Right lobe of liver (tissue), 6 donors: ENCODE data around the gene UNC79. TPM values are rescaled to one million over a fixed set of nuclear protein-coding genes. Genes with fewer than 3 reads are reported as not detected.

Experiments used
- ATAC-seq, 4 donors: fragments of 200-7000 bp; cut with Tn5 transposase; one replicate each; pipeline ENCODE4 v1.9.1; 2020; ENCODE audit warnings: mild to moderate bottlenecking in 4 of 4, moderate library complexity in 4 of 4
- DNase-seq, 3 donors: peaks; one replicate each; pipeline ENCODE4 v3.0.0-alpha.2; 2020
- H3K27ac ChIP-seq, 3 donors: fragments of 200-600 bp; one replicate each; pipeline ENCODE4 v1.8.0; 2022
- H3K27me3 ChIP-seq, 2 donors: fragments of 200-600 bp; one replicate each; pipeline ENCODE4 v1.8.0; 2022
- H3K36me3 ChIP-seq, 4 donors: fragments of 200-600 bp; sonication (generic) in 1 of 4; one replicate each; pipeline versions ENCODE4 v1.5.1 to v1.8.0; 2017 to 2022; ENCODE audit warnings: control low read depth in 1 of 4
- H3K4me1 ChIP-seq, 4 donors: fragments of 200-600 bp; sonication (generic) in 1 of 4; one replicate each; pipeline versions ENCODE4 v1.5.1 to v1.8.0; 2017 to 2022; ENCODE audit warnings: control low read depth in 1 of 4
- H3K4me3 ChIP-seq, 3 donors: fragments of 200-600 bp; one replicate each; pipeline ENCODE4 v1.8.0; 2022
- H3K9me3 ChIP-seq, 4 donors: fragments of 200-600 bp; sonication (generic) in 1 of 4; one replicate each; pipeline versions ENCODE4 v1.5.1 to v1.8.0; 2017 to 2022; ENCODE audit warnings: control low read depth in 1 of 4
- CTCF ChIP-seq, 4 donors: fragments of 200-600 bp in 3 of 4; fragments of 450-650 bp in 1 of 4; IDR thresholded peaks; one replicate each; pipeline versions ENCODE4 v1.5.1 to v1.8.0; 2016 to 2022; ENCODE audit warnings: antibody characterized with exemption in 4 of 4, mild to moderate bottlenecking in 2 of 4
- POLR2A ChIP-seq: fragments of 450-650 bp; IDR thresholded peaks from one replicate; pipeline ENCODE4 v1.6.1; 2017; ENCODE audit warnings: antibody characterized with exemption, mild to moderate bottlenecking
- WGBS: methylation state at CpG from one replicate; pipeline ENCODE4 v1.1.6; 2018; ENCODE audit warnings: low coverage, low lambda C conversion rate; ENCODE audit not compliant: insufficient coverage; ENCODE audit errors: missing lambda C conversion rate; 5-methylcytosine and 5-hydroxymethylcytosine counted together
- intact Hi-C, 2 donors: fragments of 100-400 bp; cut with DNase I; formaldehyde crosslinking; loops; one replicate each; pipeline versions ENCODE4 v1.11.2 to v1.14.1; 2022
- total RNA-seq, 6 experiments: library from RNA; depleted of rRNA in 2 of 6; stranded (reverse); fragments of >200 nt in 2 of 6; fragmentation: NEBNext Ultra II Directional in 3 of 6; extraction: Animal tissue kit (Norgen Biotek cat#: 25700) in 3 of 6; gene quantifications; one replicate each; pipeline versions ENCODE4 v1.1.0 to v1.2.4, GENCODE V29; 2016 to 2023
- donor health status: DM: no; HTN: yes; CAD: no.
- donor health status: DM: no; HTN: no; CAD: no.
- donor health status: DM: no; HTN: no; CAD: no.
- donor health status: DM: no; HTN: yes; CAD: no.
- donor health status: DM: no; HTN: yes; CAD: no.

The UNC79 gene
- total RNA-seq, 6 experiments from 2014 or later = 0.04 to 0.10 (median 0.07) TPM; not detected in 2

GRCh38 chr14:93544212-93544611, 113.5 kb downstream of the UNC79 start:
- Histone ChIP-seq H3K9me3 (no peaks in the 10 kb centered on the region), H3K36me3 (no peaks in the 10 kb centered on the region), H3K4me1 (no peaks in the 10 kb centered on the region), H3K27me3 (no peaks in the 10 kb centered on the region), H3K27ac (no peak overlapping the region), H3K4me3 (no peak overlapping the region)
- ATAC-seq (peak in 1 of 4 donors; percentile 53), DNase-seq (no peak)
- TF ChIP-seq POLR2A (no peak), CTCF (IDR thresholded peaks at IDR 0.05) (no peak)
- 27% methylated on average over 3 of the region's 3 CpGs for WGBS
- intact Hi-C loops = loop anchor here in 1 of 2 donors (10.0 kb wide), 1 partner anchor 309 kb away; no protein-coding TSS in a partner anchor

GRCh38 chr14:93546642-93547041, 115.9 kb downstream of the UNC79 start:
- no peak for ATAC-seq
- DNase-seq = no peak
- Histone ChIP-seq H3K4me3 (no peak overlapping the region), H3K9me3 (no peaks in the 10 kb centered on the region), H3K36me3 (no peaks in the 10 kb centered on the region), H3K4me1 (no peaks in the 10 kb centered on the region), H3K27ac (no peak overlapping the region), H3K27me3 (no peaks in the 10 kb centered on the region)
- intact Hi-C loops = loop anchor here in 1 of 2 donors (10.0 kb wide), 1 partner anchor 312 kb away; no protein-coding TSS in a partner anchor
- WGBS = 58% methylated on average over 1 of the region's 1 CpG
- no peak for TF ChIP-seq CTCF (IDR thresholded peaks at IDR 0.05)
- no peak for TF ChIP-seq POLR2A

- Histone ChIP-seq H3K27ac (no peak overlapping the region), H3K9me3 (no peaks in the 10 kb centered on the region), H3K27me3 (no peaks in the 10 kb centered on the region), H3K36me3 (no peaks in the 10 kb centered on the region), H3K4me3 (no peak overlapping the region), H3K4me1 (no peaks in the 10 kb centered on the region)
- ATAC-seq (no peak), DNase-seq (no peak)
- intact Hi-C loops = loop anchor here in 1 of 2 donors (10.0 kb wide), 1 partner anchor 313 kb away; no protein-coding TSS in a partner anchor
- no peak for TF ChIP-seq POLR2A
- no peak for TF ChIP-seq CTCF (IDR thresholded peaks at IDR 0.05)
- WGBS = 70% methylated on average over 3 of the region's 3 CpGs
Measured at GRCh38 chr14:93548102-93548843, 117.5 kb downstream of the UNC79 start.

- no peaks in the 10 kb centered on the region for H3K36me3 ChIP-seq
- no peak overlapping the region for H3K4me3 ChIP-seq
- no peak for ATAC-seq
- DNase-seq = no peak
- TF ChIP-seq CTCF (IDR thresholded peaks at IDR 0.05) (no peak), POLR2A (no peak)
- H3K9me3 ChIP-seq = no peaks in the 10 kb centered on the region
- no peaks in the 10 kb centered on the region for H3K27me3 ChIP-seq
- no peak overlapping the region for H3K27ac ChIP-seq
- intact Hi-C loops = loop anchor here in 1 of 2 donors (10.0 kb wide), 1 partner anchor 315 kb away; no protein-coding TSS in a partner anchor
- no peaks in the 10 kb centered on the region for H3K4me1 ChIP-seq
Measured at GRCh38 chr14:93549595-93549994, 118.9 kb downstream of the UNC79 start.
